ENCODE data around the gene BLOC1S6. TPM values are rescaled to one million over a fixed set of nuclear protein-coding genes. Genes with fewer than 3 reads are reported as not detected.

BLOC1S6 gene
- total and polyA plus RNA-seq, 2 of the 13 experiments (the other 11 are each of a cell fraction or from before 2014, with no cell fraction given) = 11.8 to 44.3 TPM

- TF ChIP-seq MYPOP (CRISPR knock-in tag; IDR thresholded peaks at IDR 0.05) (0 out of 2 replicates have a peak, but pooled peaks have one; percentile 24), CREM (IDR thresholded peaks at IDR 0.05) (peak; percentile 43; the same call in 1 of the 2 replicates), CREM (CRISPR knock-in tag; IDR thresholded peaks at IDR 0.05) (no peak), ZNF891 (CRISPR knock-in tag; IDR thresholded peaks at IDR 0.05) (no peak), KDM5B (CRISPR knock-in tag; IDR thresholded peaks at IDR 0.05; ENCODE audit: borderline replicate concordance) (0 out of 2 replicates have a peak, but pooled peaks have one; percentile 43), REL (CRISPR knock-in tag; conservative IDR thresholded peaks at IDR 0.05) (no peak), ZMYM2 (CRISPR knock-in tag; IDR thresholded peaks at IDR 0.05) (peak; percentile 61; the same call in 1 of the 2 replicates), GPBP1L1 (CRISPR knock-in tag; IDR thresholded peaks at IDR 0.05) (no peak), ESRRA (CRISPR knock-in tag; IDR thresholded peaks at IDR 0.05; ENCODE audit: low read depth) (no peak), YEATS2 (CRISPR knock-in tag; IDR thresholded peaks at IDR 0.05; ENCODE audit: borderline replicate concordance) (0 out of 2 replicates have a peak, but pooled peaks have one; percentile 11), XRCC5 (optimal IDR thresholded peaks at IDR 0.05; ENCODE audit: low read length) (peak; percentile 80), ZNF710 (CRISPR knock-in tag; IDR thresholded peaks at IDR 0.05; ENCODE audit: borderline replicate concordance) (0 out of 2 replicates have a peak, but pooled peaks have one; percentile 16), HNF4G (IDR thresholded peaks at IDR 0.05; ENCODE audit: borderline replicate concordance, low read depth, low read length) (no peak), HNF4G (CRISPR knock-in tag; IDR thresholded peaks at IDR 0.05; ENCODE audit: borderline replicate concordance, low read depth) (no peak), ZNF337 (CRISPR knock-in tag; IDR thresholded peaks at IDR 0.05; ENCODE audit: borderline replicate concordance, low read depth) (peak; percentile 55; the same call in 1 of the 2 replicates), TFDP2 (CRISPR knock-in tag; IDR thresholded peaks at IDR 0.05) (no peak), ZBTB7B (CRISPR knock-in tag; IDR thresholded peaks at IDR 0.05) (peak; percentile 21), ZBTB43 (CRISPR knock-in tag; conservative IDR thresholded peaks at IDR 0.05) (no peak), KAT7 (CRISPR knock-in tag; IDR thresholded peaks at IDR 0.05; ENCODE audit: borderline replicate concordance) (no peak), ZNF572 (CRISPR knock-in tag; IDR thresholded peaks at IDR 0.05) (0 out of 2 replicates have a peak, but pooled peaks have one; percentile 23), NCOA1 (CRISPR knock-in tag; IDR thresholded peaks at IDR 0.05) (no peak), ZNF552 (CRISPR knock-in tag; IDR thresholded peaks at IDR 0.05; ENCODE audit: borderline replicate concordance) (no peak), ZNF674 (CRISPR knock-in tag; IDR thresholded peaks at IDR 0.05; ENCODE audit: low read depth) (no peak), SMARCC2 (IDR thresholded peaks at IDR 0.05) (no peak)
Measured at GRCh38 chr15:45635191-45635638, 48.0 kb downstream of the BLOC1S6 start (continued).

Data from HepG2 (cell line).